ENCODE results near the gene TTLL11.

GRCh38 chr9:122005597-122005996, 87.5 kb downstream of the TTLL11 start:
- no peak for TF ChIP-seq CTCF (IDR thresholded peaks at IDR 0.05 in 4 of 5, conservative IDR thresholded peaks at IDR 0.05 in 1 of 5)
- TF ChIP-seq POLR2A (IDR thresholded peaks at IDR 0.05), result no peak
